Aorta (tissue), 5 donors: ENCODE results near the gene REELD1. TPM values are rescaled to one million over a fixed set of nuclear protein-coding genes. Genes with fewer than 3 reads are reported as not detected.

Source experiments
- ATAC-seq: fragments of 200-7000 bp; cut with Tn5 transposase; one replicate; pipeline ENCODE4 v1.9.1; 2022; ENCODE audit warnings: moderate library complexity; ENCODE audit not compliant: low FRiP score
- DNase-seq, 2 donors: peaks; one replicate each; pipeline ENCODE4 v3.0.0-alpha.2; 2020
- H3K27ac ChIP-seq, 2 donors: one replicate each; pipeline ENCODE4 v1.5.1; 2013; ENCODE audit warnings: low read length in 2 of 2, mild to moderate bottlenecking in 2 of 2, moderate library complexity in 2 of 2, control low read depth in 1 of 2, inconsistent platforms in 1 of 2, low read depth in 1 of 2
- H3K27me3 ChIP-seq, 2 donors: one replicate each; pipeline ENCODE4 v1.6.1; 2013; ENCODE audit warnings: control low read depth in 1 of 2, low read length in 1 of 2, mild to moderate bottlenecking in 1 of 2, moderate library complexity in 1 of 2; ENCODE audit not compliant: insufficient read depth in 2 of 2, control insufficient read depth in 1 of 2
- H3K36me3 ChIP-seq, 2 donors: one replicate each; pipeline ENCODE4 v1.6.1; 2013; ENCODE audit warnings: control low read depth in 1 of 2, low read length in 1 of 2, mild to moderate bottlenecking in 1 of 2; ENCODE audit not compliant: insufficient read depth in 2 of 2, control insufficient read depth in 1 of 2
- H3K4me1 ChIP-seq, 2 donors: one replicate each; pipeline ENCODE4 v1.6.1; 2013; ENCODE audit warnings: low read length in 2 of 2, control low read depth in 1 of 2, mild to moderate bottlenecking in 1 of 2, moderate library complexity in 1 of 2; ENCODE audit not compliant: insufficient read depth in 2 of 2, control insufficient read depth in 1 of 2
- H3K4me3 ChIP-seq, 2 donors: one replicate each; pipeline ENCODE4 v1.5.1; 2013; ENCODE audit warnings: low read length in 2 of 2, control low read depth in 1 of 2, mild to moderate bottlenecking in 1 of 2
- H3K9me3 ChIP-seq: one replicate; pipeline ENCODE4 v1.6.1; 2013; ENCODE audit warnings: mild to moderate bottlenecking, low read length; ENCODE audit not compliant: control insufficient read depth
- WGBS, 2 donors: extraction: QIAGEN DNeasy Blood & Tissue Kit; methylation state at CpG; one replicate each; pipeline ENCODE4 v1.1.7; 2013; 5-methylcytosine and 5-hydroxymethylcytosine counted together
- intact Hi-C, 2 donors: fragments of 100-400 bp; cut with DNase I; formaldehyde crosslinking; loops; one replicate each; pipeline versions ENCODE4 v1.14.2 to v1.15.0; 2022
- polyA plus RNA-seq, 2 donors: library from polyadenylated mRNA; stranded (reverse); fragments of 200-250 nt; gene quantifications; one replicate each; pipeline ENCODE4 v1.2.3, GENCODE V29; 2013
- total RNA-seq, 2 donors: library from RNA; stranded (reverse); fragmentation: NEBNext Ultra II Directional; extraction: Animal tissue kit (Norgen Biotek cat#: 25700); gene quantifications; one replicate each; pipeline ENCODE4 v1.2.1, GENCODE V29; 2021
- donor health status: healthy with polysubstance abuse.
- donor health status: Bipolar disorder and iron deficiency.
- donor health status: DM: no; HTN: no; CAD: no.
- donor health status: DM: no; HTN: no; CAD: no.
- donor health status: DM: yes; HTN: yes; CAD: no.

REELD1 gene
- total and polyA plus RNA-seq, 4 donors = 0.10 to 0.63 (median 0.29) TPM; not detected in 1

DNA sequence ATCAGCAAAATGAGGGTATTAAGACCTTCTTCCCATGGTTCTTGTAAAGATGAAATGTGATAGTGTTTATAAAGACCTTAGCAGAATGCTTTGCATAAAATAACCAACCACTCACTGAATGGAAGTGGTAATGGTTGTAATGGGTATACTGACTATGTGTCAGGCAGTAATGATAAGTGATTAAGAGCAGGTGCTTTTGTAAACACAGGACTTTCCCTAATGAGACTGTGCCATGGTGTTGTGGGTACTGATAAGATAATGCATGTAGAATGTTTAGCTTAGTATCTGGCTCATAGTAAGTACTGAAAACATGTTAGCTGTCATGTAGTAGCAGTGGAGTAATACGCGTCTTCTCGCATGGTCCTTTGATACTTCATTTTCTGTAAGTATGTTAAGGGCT is 31.9 kb upstream of the REELD1 start:
- intact Hi-C loops = no loop called here
- WGBS, 2 donors = 95 to 98% methylated on average over 3 of the region's 3 CpGs

DNA sequence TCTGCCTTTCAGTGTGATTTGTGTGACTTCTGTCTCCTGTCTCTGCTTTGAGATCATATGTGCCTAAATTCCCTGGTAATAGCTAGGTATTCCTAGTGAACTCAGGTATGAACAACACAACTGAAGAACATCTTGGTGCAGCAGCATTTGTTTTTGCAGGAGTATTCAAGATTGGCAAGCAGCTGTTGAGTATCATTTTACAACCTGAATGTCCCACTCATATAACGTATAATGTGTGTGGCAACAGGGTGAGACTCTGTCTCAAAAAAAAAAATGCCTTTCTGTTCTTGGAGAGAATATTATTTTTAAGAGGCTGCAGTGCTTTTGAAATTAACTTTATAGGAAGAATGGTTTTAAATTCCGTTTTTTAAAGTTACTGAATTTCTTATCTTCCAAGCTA is 31.1 kb upstream of the REELD1 start:
- ATAC-seq = no peak
- no peak overlapping the region for H3K4me3 ChIP-seq
- no peaks in the 10 kb centered on the region for H3K27me3 ChIP-seq
- no peaks in the 10 kb centered on the region for H3K9me3 ChIP-seq
- intact Hi-C loops = no loop called here
- DNase-seq = no peak
- WGBS, 2 donors = 81 to 86% methylated on average over 2 of the region's 2 CpGs
- peaks cover 0 to 4% of the 10 kb centered on the region in 2 donors for H3K36me3 ChIP-seq
- peaks cover 0 to 9% of the 10 kb centered on the region in 2 donors for H3K4me1 ChIP-seq
- no peak overlapping the region for H3K27ac ChIP-seq

More for the DNA sequence above, 31.9 kb upstream of the REELD1 start:
- no peak for ATAC-seq
- DNase-seq = no peak
- peaks cover 0 to 2% of the 10 kb centered on the region in 2 donors for H3K36me3 ChIP-seq
- no peaks in the 10 kb centered on the region for H3K9me3 ChIP-seq
- H3K27me3 ChIP-seq = no peaks in the 10 kb centered on the region
- no peak overlapping the region for H3K4me3 ChIP-seq
- H3K4me1 ChIP-seq = peaks cover 0 to 9% of the 10 kb centered on the region in 2 donors
- H3K27ac ChIP-seq = no peak overlapping the region

DNA sequence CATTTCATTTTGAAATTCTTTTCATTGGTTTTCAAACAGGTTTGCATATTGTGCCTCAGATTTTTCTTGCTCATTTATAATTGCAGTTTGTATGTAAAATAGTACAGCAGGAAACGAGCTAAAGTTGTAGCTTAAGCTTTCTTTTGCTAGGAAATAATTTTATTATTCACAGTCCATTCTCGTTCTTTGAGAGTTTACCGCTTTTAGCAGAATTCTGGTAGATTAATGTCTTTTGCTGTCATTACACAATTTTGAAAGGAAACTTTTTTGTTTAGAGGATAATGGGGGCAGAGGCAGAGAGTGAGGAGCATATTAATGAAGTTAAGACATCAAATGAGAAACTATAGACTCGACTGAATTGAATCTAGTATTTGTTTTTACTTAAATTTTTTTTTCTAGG is 28.3 kb upstream of the REELD1 start:
- Histone ChIP-seq H3K4me3 (no peak overlapping the region), H3K27ac (no peak overlapping the region), H3K4me1 (no peaks in the 10 kb centered on the region), H3K9me3 (no peaks in the 10 kb centered on the region), H3K27me3 (no peaks in the 10 kb centered on the region), H3K36me3 (peaks cover 0 to 7% of the 10 kb centered on the region in 2 donors)
- intact Hi-C loops = no loop called here
- ATAC-seq (no peak), DNase-seq (no peak)
- WGBS, 2 donors = 84 to 93% methylated on average over 4 of the region's 4 CpGs

DNA sequence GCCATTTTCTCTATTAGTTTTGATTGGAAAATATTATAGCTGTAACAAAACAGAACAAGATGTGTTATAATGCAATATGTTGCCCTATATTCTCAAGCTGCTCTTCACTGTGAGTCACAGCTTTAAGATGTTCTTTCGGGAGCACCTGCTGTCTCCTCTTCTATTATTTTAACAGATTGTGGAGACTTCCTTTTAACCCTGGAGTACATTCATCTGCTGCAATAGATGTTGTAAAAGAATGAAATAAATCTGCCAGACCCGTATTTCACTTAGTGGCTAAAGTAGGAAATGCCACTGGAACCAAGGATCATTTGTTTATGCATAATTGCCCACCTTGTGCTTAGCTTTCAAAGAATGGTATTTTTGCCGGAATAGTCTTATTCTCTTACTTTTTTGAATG is 27.7 kb upstream of the REELD1 start:
- ATAC-seq (no peak), DNase-seq (no peak)
- no peaks in the 10 kb centered on the region for H3K27me3 ChIP-seq
- WGBS, 2 donors = 80 to 81% methylated on average over 3 of the region's 3 CpGs
- H3K36me3 ChIP-seq = peaks cover 0 to 7% of the 10 kb centered on the region in 2 donors
- no peaks in the 10 kb centered on the region for H3K9me3 ChIP-seq
- H3K4me3 ChIP-seq = no peak overlapping the region
- H3K4me1 ChIP-seq = no peaks in the 10 kb centered on the region
- intact Hi-C loops = no loop called here
- no peak overlapping the region for H3K27ac ChIP-seq

DNA sequence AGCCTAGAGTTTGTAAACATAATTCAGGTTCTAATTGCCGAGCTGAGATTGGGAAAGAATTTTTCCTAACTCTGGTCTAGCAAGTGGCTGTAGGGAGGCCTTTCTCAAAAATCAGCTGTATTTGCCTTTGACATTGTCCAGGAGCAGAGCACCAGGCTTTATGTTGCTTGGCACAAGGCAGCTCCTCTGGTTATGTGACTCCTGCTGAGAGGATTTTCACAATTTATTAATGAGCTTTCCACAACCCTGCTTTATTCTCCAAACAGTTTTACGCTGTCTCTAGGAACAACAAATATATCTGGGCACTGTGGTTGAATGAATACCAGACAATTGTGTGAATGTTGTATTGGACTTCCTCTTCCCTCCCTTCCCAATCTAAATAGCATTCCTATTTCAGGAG is 23.9 kb upstream of the REELD1 start:
- H3K36me3 ChIP-seq = peaks cover 0 to 7% of the 10 kb centered on the region in 2 donors
- 48 to 56% methylated on average over 2 of the region's 2 CpGs for WGBS, 2 donors
- DNase-seq = no peak
- no peaks in the 10 kb centered on the region for H3K27me3 ChIP-seq
- ATAC-seq = no peak
- no peak overlapping the region for H3K4me3 ChIP-seq
- H3K27ac ChIP-seq = no peak overlapping the region
- no peaks in the 10 kb centered on the region for H3K4me1 ChIP-seq
- no peaks in the 10 kb centered on the region for H3K9me3 ChIP-seq
- intact Hi-C loops = no loop called here

DNA sequence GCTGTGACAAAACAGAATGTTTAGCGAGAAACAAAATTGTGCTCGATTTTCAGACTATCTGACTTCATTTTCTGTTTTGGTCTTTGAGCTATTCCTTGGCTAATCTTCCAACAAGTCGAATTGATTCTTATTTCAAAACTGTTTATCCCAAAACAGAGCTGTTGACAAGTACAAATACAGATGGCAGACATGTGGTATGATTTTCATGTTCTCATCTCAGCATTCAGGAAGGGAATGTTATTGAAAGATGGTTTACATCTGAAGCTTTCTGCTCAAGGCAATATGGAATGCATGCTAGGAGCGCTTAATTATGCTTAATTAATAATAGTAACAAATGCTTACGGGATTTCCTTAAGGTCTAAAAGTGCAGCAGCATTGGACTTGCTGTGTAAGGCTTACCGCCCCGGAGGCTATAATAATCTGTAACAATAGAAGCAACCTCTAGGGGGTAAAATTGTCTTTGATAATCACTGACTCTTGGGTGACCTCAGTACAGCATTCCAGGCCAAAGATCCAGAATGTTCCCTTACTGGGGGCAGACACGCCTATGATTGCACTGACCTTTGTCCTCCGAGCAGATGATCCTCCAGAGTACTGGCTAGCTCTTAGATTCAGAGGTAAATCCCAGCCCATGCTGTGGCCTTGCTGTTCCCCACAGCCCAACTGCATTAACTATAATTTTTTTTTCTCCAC is 22.4 kb upstream of the REELD1 start:
- Histone ChIP-seq H3K4me3 (no peak overlapping the region), H3K9me3 (no peaks in the 10 kb centered on the region), H3K36me3 (peaks cover 0 to 7% of the 10 kb centered on the region in 2 donors), H3K27me3 (no peaks in the 10 kb centered on the region), H3K4me1 (no peaks in the 10 kb centered on the region), H3K27ac (no peak overlapping the region)
- peak; percentile 68 for ATAC-seq
- intact Hi-C loops = no loop called here
- 87 to 90% methylated on average over 9 of the region's 9 CpGs for WGBS, 2 donors
- no peak for DNase-seq

DNA sequence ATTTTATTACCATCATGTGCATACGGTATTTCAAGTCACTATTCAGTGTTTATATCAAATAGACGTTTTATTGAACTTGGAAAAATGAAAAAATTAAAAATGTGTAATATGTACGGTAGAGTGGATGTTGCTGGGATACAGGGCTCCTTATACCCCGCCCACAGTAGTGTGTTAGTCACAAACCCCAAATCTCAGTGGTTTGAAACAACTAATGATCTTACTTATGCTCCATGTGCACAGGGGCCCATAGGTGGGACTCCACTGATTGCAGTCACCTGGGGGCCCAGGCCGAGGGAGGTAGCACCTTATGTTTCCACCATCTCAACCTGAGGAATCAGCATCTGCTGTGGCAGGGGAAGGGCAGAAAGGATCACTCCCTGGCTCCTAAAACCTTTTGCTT is 20.7 kb upstream of the REELD1 start:
- no peaks in the 10 kb centered on the region for H3K4me1 ChIP-seq
- no peak overlapping the region for H3K27ac ChIP-seq
- H3K36me3 ChIP-seq = peaks cover 0 to 3% of the 10 kb centered on the region in 2 donors
- DNase-seq = no peak
- H3K9me3 ChIP-seq = no peaks in the 10 kb centered on the region
- intact Hi-C loops = no loop called here
- WGBS, 2 donors = 89 to 91% methylated on average over 5 of the region's 5 CpGs
- no peak for ATAC-seq
- H3K27me3 ChIP-seq = no peaks in the 10 kb centered on the region
- no peak overlapping the region for H3K4me3 ChIP-seq

DNA sequence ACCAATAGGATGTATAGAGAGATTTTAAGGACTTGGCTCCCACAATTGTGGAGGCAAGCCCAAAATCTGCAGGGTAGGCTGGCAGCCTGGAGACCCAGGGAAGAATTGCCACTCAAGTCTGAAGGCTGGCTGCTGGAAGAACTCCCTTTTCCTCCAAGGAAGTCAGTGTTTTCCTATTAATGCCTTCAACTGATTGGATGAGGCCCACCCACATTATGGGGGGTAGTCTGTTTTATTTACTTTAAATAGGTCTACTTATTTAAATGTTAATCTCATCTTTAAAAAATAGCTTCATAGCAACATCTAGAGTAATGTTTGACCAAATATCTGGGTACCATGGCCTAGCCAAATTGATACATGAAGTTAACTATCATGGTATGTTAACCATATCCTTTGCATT is 20.1 kb upstream of the REELD1 start:
- no peaks in the 10 kb centered on the region for H3K27me3 ChIP-seq
- no peak for ATAC-seq
- intact Hi-C loops = no loop called here
- H3K27ac ChIP-seq = no peak overlapping the region
- no peak overlapping the region for H3K4me3 ChIP-seq
- H3K9me3 ChIP-seq = no peaks in the 10 kb centered on the region
- DNase-seq = no peak
- H3K36me3 ChIP-seq = peaks cover 0 to 3% of the 10 kb centered on the region in 2 donors
- H3K4me1 ChIP-seq = no peaks in the 10 kb centered on the region

DNA sequence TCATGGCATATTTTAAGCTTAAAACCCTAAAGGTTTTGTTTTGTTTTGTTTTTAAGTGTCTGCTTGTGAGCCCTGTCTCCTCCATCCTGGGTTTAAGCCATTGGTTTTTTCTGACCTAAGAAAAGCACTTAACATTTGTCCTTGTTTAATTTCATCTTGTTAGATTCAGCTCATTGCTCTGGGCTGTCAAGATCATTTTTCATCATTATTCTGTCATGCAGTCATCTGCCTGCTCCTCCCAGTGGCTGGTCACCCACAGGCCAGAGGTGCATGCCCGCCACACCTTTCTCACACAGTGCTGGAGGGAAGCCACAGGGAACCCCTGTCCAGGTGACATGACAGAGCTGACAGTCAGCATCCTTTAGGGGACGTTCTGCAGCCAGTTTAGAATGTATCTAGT is 11.7 kb upstream of the REELD1 start:
- intact Hi-C loops = no loop called here
- no peaks in the 10 kb centered on the region for H3K27me3 ChIP-seq
- ATAC-seq (no peak), DNase-seq (no peak)
- H3K36me3 ChIP-seq = peaks cover 0 to 3% of the 10 kb centered on the region in 2 donors
- no peak overlapping the region for H3K4me3 ChIP-seq
- no peak overlapping the region for H3K27ac ChIP-seq
- WGBS, 2 donors = 72 to 75% methylated on average over 2 of the region's 2 CpGs
- no peaks in the 10 kb centered on the region for H3K4me1 ChIP-seq
- peaks cover 2% of the 10 kb centered on the region for H3K9me3 ChIP-seq
